NCI-H2171 treated with DMSO at 0.1 percent for 48 hours (cell line): ENCODE measurements around the gene DMRTB1.

ENCODE experiments used
- DNase-seq: peaks from one replicate; lab custom pipeline; 2025; lab: John Stamatoyannopoulos, UW

DMRTB1 gene

DNA sequence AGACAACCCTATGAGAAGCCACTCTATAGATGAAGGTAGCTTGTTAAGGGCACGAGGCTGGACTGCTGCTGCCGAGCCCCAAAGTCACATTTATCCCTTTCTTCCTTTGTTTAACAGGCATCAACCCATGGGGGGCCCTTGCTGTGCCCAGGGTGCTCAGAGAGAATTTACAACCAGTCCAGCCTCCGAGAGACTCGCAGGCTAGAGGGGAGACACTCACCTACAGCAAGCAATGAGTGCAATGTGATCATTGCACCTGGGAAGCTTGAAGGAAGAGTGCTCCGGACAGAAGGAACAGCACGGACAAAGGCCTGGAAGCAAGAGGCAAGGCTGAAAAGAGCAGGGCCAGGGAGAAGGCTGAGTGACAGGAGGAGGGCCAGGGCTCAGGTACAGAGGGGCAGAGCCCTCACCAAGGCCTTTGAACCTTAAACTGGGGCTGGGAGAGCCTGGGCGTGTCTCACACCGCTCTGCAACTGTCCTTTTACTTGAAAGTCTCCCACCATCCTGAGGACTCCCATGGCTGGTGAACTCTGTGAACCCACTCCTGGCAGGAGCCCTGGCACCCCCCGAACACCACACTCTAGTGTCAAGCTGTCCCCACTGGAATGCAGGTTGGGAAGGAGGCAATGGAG is 27.3 kb downstream of the DMRTB1 start:
- DNase-seq: no peak

DNA sequence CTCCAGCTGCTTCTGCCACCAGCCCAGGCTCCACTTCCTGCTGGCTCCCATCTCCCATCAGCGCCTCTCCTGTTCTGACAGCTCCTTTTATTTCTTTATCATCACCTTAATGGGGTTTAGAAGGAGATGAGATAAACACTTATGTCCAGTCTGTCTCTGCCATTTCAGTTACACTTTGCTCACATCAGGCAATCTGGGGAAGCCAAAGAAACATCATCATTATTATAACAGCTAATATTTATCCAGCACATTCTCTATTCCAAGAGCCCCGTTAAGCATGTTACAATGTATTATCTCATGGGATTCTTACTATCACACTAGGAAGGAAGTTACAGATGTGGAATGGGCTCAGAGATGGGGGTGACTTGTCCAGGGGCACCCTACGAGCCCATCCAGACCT is 31.2 kb downstream of the DMRTB1 start:
- DNase-seq: no peak

DNA sequence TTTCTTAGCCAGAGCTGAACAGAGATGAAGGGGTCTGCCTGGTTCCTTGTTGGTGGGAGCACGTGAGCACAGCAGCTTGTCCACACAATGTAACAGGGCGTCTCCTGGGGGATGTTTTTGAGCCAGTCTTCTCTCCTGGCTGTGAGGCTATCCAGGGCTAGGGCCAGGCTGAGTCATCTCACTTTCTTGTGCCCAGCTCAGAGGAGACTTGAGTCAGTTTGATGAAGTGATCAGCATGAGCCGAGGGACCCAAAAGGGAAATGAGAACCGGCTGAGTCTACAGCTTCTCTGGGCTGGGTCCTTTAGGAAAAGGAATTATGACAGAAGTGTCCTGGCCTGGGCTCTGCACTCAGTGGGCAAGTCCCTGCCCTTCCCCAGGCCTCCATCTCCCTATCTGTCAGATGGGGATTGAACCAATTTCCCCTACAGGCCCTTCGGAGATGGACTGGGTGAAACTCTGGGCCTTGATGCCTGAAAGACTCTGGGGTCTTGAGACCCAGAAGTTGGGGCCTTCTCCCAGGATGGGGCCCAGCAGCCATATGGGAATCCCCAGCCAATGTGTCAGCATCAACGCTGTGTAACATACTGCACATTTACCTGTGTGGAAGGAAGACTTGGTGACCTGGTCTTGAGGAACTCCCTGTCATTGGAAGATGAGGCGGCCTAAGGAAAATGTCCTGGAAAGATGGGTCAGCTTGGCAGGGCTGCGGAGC is 36.6 kb downstream of the DMRTB1 start:
- no peak for DNase-seq

GRCh38 chr1:53498555-53499131 is 39.4 kb downstream of the DMRTB1 start:
- DNase-seq: no peak

- no peak for DNase-seq
Measured at GRCh38 chr1:53499257-53500203, 40.3 kb downstream of the DMRTB1 start.

- no peak for DNase-seq
Measured at GRCh38 chr1:53500204-53501064, 41.2 kb downstream of the DMRTB1 start.

DNA sequence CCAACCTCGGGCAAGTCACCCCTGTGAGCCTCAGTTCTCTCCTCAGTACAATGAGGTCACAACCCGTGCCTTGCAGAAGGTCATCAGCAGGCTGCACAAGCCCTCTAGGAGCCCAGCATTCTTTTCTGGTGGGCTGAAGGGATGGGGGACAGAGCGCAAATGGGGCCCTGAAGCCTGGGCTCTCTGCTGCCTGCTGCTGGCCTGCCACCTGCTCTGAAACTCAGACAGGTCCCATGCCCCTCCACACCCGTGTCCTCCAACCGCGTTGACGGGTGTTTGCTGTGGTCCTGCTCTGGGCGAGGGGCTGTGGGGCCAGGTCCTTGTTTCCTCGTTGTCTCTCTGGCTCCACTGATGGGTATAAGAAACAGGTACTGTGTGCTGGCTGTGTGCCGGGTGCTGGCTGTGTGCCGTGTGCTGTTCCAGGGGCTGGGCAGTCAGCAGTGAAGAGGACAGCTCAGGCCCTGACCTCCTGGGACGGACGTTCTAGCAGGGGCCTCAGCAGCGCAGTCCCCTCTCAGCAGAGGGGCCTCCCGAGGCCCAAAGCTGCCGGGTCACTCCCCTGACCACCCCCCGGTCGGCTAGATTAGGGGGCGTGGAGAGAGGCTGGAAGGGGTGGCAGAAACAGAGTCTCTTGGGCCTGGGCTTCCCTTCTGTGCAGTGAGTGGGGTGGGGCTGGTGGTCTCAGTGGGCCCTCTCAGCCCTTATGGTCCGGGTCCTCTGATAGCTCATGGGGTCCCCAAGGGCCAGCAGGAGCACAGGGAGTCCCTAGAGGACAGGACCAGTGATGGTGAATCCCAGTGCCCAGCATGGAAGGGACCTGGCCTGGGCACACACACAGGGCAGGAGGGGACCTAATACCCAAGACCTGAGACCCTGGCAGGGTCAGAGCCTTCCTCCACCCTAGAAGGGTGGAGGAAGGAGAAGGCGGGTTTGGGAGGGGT is 42.1 kb downstream of the DMRTB1 start:
- DNase-seq: no peak

GRCh38 chr1:53502641-53503432 is 43.6 kb downstream of the DMRTB1 start:
- DNase-seq: no peak

GRCh38 chr1:53503433-53504217 is 44.4 kb downstream of the DMRTB1 start:
- no peak for DNase-seq

DNA sequence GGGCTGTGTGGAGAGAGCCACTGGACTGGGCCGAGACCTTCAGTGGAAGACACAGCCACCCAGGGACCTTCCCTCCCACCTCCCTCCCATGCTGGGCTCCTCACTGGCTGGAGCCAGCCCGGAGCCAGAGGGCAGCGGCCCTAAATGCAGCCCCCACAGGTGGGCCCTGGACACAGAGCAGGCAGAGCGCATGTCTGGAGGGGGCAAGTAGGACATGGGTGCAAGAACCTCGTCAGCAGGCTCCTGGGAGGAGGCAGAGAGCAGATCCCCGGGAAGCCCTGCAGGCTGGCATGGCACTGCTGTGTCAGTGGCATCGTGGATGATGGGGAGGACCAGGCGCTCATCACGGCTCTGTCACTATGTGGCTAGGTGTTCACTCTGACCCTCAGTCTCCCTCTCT is 45.7 kb downstream of the DMRTB1 start:
- no peak for DNase-seq

- no peak for DNase-seq
Measured at GRCh38 chr1:53505401-53505800, 46.2 kb downstream of the DMRTB1 start.

DNA sequence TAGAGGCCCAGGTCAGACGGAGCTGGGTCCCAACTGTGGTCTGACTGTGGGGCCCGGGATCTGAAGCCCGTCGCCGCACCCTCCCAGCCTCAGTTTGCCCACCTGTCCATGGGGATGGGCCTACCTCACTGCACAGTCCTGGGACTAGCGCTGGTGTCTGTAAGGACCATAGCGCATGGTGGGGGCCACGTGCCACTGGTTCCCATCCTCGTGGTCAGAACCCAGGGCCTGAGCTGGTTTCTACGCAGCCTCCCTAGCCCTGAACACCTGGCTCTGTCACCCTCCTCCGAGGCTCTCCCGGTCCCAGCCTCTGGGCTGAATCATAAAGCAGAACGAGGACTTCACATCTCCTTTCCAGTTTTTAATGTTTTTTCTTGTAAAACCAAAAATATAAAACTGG is 46.7 kb downstream of the DMRTB1 start:
- DNase-seq: no peak

- no peak for DNase-seq
Measured at GRCh38 chr1:53506355-53507050, 47.3 kb downstream of the DMRTB1 start.

GRCh38 chr1:53507116-53507820 is 48.1 kb downstream of the DMRTB1 start:
- DNase-seq: no peak

DNA sequence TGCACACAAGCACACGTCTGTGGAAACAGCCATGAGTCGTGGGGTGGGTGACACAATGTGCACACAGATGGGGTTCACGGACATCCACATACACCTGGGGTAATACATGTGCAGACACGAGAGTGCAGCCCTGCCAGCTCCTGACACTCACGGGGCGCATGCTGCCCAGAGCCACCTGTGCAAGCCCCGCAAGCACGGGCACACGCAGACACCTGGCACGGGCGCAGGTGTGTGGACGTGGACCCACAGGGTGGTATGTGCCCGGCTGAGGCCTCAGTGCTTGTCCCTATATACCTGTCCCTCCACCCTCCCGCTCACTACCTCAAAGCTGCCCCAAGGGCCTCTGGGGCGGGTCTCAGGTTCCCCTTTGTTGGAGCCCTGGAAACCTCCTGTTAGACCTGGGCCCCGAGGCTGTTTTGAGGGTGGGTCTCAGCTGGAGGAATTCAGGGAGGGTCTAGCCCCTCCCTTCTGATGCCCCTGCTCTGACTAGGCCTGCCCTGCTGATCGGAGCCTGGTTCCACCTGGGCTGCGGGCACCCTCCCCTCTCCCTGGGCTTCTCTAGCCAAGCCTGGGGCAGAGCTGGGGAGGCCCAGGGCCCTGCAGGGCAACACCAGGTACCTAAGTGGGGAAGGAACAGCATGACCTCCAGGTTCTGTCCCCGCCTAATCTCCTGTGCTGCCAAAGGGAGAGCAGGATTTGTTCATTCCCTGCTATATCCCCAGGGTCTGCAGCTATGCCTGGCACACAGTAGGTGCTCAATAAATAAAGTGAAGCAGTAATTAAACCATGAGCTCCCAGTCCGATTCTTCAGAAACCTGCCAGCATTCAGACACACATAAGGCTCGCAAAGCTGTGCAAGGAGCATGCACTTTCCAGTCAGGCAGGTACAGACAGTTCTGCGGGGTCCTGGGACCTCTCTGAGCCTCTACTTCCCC is 49.1 kb downstream of the DMRTB1 start:
- no peak for DNase-seq

DNA sequence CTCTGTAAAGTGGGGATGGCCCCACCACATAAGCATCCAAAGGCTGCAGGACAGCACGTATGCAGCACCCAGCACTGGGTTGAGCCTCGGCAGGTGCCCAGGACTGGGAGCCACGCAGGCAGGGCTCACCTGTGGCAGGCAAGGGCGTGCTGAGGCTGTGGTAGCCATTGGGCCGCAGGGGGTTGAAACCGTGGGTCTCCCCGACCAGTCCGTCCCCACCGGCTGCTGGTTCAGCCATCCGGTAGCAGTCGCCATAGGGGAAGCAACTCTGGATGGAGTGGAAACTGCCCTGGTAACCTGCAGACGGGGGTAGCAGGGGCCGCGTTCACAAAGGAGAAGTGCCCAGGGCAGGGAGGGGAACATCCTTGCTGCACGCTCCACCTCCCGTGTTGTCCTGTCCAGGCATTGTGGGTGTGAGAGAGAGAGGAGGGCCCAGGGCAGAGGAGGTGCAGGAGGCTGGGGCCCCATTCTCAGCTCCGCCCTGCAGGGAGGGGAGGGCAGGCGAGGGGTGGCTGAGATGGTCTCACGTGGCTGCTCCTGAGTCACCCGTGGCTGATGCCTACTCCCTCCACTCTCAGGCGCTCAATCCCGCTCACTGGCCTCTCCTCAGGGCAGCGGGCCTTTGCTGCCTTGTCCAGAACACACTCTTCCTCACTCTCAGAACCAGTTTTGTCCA is 49.9 kb downstream of the DMRTB1 start:
- DNase-seq: no peak
